Stimulated activated CD4-positive, alpha-beta T cell treated with anti-CD3 and anti-CD28 coated beads, TNF-alpha, amount 100 ng/mL, for 24 hours (primary cell): ENCODE results near the gene CARNS1.

Experiments used
- DNase-seq, 3 experiments: peaks; one replicate each; pipeline ENCODE4 v3.0.0-alpha.2; 2020; ENCODE audit warnings: low read depth in 3 of 3

Gene CARNS1

GRCh38 chr11:67441098-67441563 is 25.7 kb downstream of the CARNS1 start:
- DNase-seq = no peak

GRCh38 chr11:67441731-67442351 is 26.4 kb downstream of the CARNS1 start:
- no peak for DNase-seq

- DNase-seq = no peak
Measured at GRCh38 chr11:67442504-67443404, 27.3 kb downstream of the CARNS1 start.

- DNase-seq = no peak
Measured at GRCh38 chr11:67445515-67445914, 30.0 kb downstream of the CARNS1 start.

- DNase-seq = no peak
Measured at GRCh38 chr11:67448220-67448609, 32.7 kb downstream of the CARNS1 start.

GRCh38 chr11:67449116-67449844 is 33.8 kb downstream of the CARNS1 start:
- no peak for DNase-seq

GRCh38 chr11:67450796-67451657 is 35.5 kb downstream of the CARNS1 start:
- no peak for DNase-seq

- DNase-seq = no peak
Measured at GRCh38 chr11:67451658-67451976, 36.1 kb downstream of the CARNS1 start.

GRCh38 chr11:67452141-67452952 is 36.9 kb downstream of the CARNS1 start, which contains the start of gene GPR152:
Gene GPR152, minus strand, starts transcription at chr11:67452729. Its CDS starts 5 bp downstream, at chr11:67452724.
- DNase-seq = no peak

- no peak for DNase-seq
Measured at GRCh38 chr11:67453816-67454732, 38.6 kb downstream of the CARNS1 start.

- no peak for DNase-seq
Measured at GRCh38 chr11:67455054-67455453, 39.6 kb downstream of the CARNS1 start, which contains the start of gene CABP4. Gene CABP4, plus strand, starts transcription at chr11:67455354. Its CDS starts 70 bp downstream, at chr11:67455424.

- DNase-seq = no peak
Measured at GRCh38 chr11:67456068-67456705, 40.7 kb downstream of the CARNS1 start.

GRCh38 chr11:67457453-67457852 is 42.0 kb downstream of the CARNS1 start:
- no peak for DNase-seq

GRCh38 chr11:67458266-67458665 is 42.8 kb downstream of the CARNS1 start:
- no peak for DNase-seq

- DNase-seq = no peak
Measured at GRCh38 chr11:67463186-67463585, 47.7 kb downstream of the CARNS1 start.

- no peak for DNase-seq
Measured at GRCh38 chr11:67463680-67464410, 48.4 kb downstream of the CARNS1 start.

GRCh38 chr11:67464411-67465188 is 49.1 kb downstream of the CARNS1 start:
- peak; percentile 83 to 91 (median 84) for DNase-seq

- no peak for DNase-seq
Measured at GRCh38 chr11:67465189-67465510, 49.7 kb downstream of the CARNS1 start.
